ENCODE results near the gene PCDHGA5. TPM values are rescaled to one million over a fixed set of nuclear protein-coding genes. Genes with fewer than 3 reads are reported as not detected.
"Not testable (repeated sequence)": the region's sequence is repeated elsewhere in the genome, so short reads cannot be mapped to it uniquely, and the experiment has no call there.

PCDHGA5 gene
- total RNA-seq, 4 donors from 2014 or later, result 2.6 to 12.5 (median 4.8) TPM

- 87 to 89% methylated on average over 3 of the region's 3 CpGs for WGBS, 2 donors (ENCODE audit: low coverage in 1 of 2)
- H3K27me3 ChIP-seq, result no peaks in the 10 kb centered on the region
- no peak overlapping the region for H3K4me3 ChIP-seq
- ATAC-seq, result no peak
- TF ChIP-seq CTCF (IDR thresholded peaks at IDR 0.05) (no peak), POLR2AphosphoS5 (IDR thresholded peaks at IDR 0.05) (no peak), POLR2A (IDR thresholded peaks at IDR 0.05) (no peak), EP300 (IDR thresholded peaks at IDR 0.05) (no peak)
- H3K36me3 ChIP-seq, result peaks cover 0 to 28% of the 10 kb centered on the region in 2 donors
- H3K9me3 ChIP-seq, result peaks cover 2 to 44% (median 10%) of the 10 kb centered on the region in 3 donors
- peaks cover 0 to 18% (median 0%) of the 10 kb centered on the region in 3 donors for H3K4me1 ChIP-seq
- H3K27ac ChIP-seq, result no peak overlapping the region
These were observed 41.7 kb upstream of the PCDHGA5 start for GRCh38 chr5:141322261-141322660.

- peak overlapping the region; percentile 40 to 46 for H3K4me3 ChIP-seq
- H3K36me3 ChIP-seq, result peaks cover 0 to 8% of the 10 kb centered on the region in 2 donors
- WGBS, 2 donors (ENCODE audit: low coverage in 1 of 2), result 12 to 23% methylated on average over 13 to 27 of the region's 27 CpGs
- peaks cover 0 to 9% (median 0%) of the 10 kb centered on the region in 3 donors for H3K4me1 ChIP-seq
- H3K27ac ChIP-seq, result peak overlapping the region; percentile 40 to 74 (median 62)
- peaks cover 8% of the 10 kb centered on the region for H3K27me3 ChIP-seq
- ATAC-seq, result peak; percentile 73
- H3K9me3 ChIP-seq, result peaks cover 0 to 50% (median 0%) of the 10 kb centered on the region in 3 donors
- TF ChIP-seq POLR2AphosphoS5 (IDR thresholded peaks at IDR 0.05) (peak; percentile 37), CTCF (IDR thresholded peaks at IDR 0.05) (peak; percentile 20 to 66 (median 40)), POLR2A (IDR thresholded peaks at IDR 0.05) (peak in 1 of 2 donors; percentile 16), EP300 (IDR thresholded peaks at IDR 0.05) (no peak)
These were observed 37.7 kb upstream of the PCDHGA5 start for GRCh38 chr5:141326088-141326854.

- WGBS, 2 donors (ENCODE audit: low coverage in 1 of 2), result 81% methylated on average over 6 of the region's 8 CpGs; no CpG with 5 or more reads in 1 of the 2 donors
These were observed 35.7 kb upstream of the PCDHGA5 start for GRCh38 chr5:141328231-141328630.

GRCh38 chr5:141330299-141331080 lies 33.5 kb upstream of the PCDHGA5 start, which contains the start of gene PCDHGA1:
TSS of gene PCDHGA1 (plus strand) at chr5:141330514.
- Histone ChIP-seq H3K27ac (no peak within 1 kb of the TSS), H3K4me3 (no peak within 1 kb of the TSS), H3K4me1 (peaks cover 0 to 7% (median 0%) of the 10 kb centered on the region in 3 donors), H3K27me3 (peaks cover 27% of the 10 kb centered on the region), H3K9me3 (peaks cover 0 to 86% (median 0%) of the 10 kb centered on the region in 3 donors), H3K36me3 (peaks cover 0 to 8% of the 10 kb centered on the region in 2 donors)
- 15 to 32% methylated on average over 9 to 17 of the region's 21 CpGs for WGBS, 2 donors (ENCODE audit: low coverage in 1 of 2)
- ATAC-seq, result no peak
- TF ChIP-seq POLR2AphosphoS5 (IDR thresholded peaks at IDR 0.05), result no peak
- no peak for TF ChIP-seq EP300 (IDR thresholded peaks at IDR 0.05)
- TF ChIP-seq CTCF (IDR thresholded peaks at IDR 0.05), result no peak
- TF ChIP-seq POLR2A (IDR thresholded peaks at IDR 0.05), result no peak

More at GRCh38 chr5:141328231-141328630, 35.7 kb upstream of the PCDHGA5 start:
- Histone ChIP-seq H3K27me3 (peaks cover 21% of the 10 kb centered on the region), H3K9me3 (peaks cover 0 to 66% (median 0%) of the 10 kb centered on the region in 3 donors), H3K4me1 (peaks cover 0 to 7% (median 0%) of the 10 kb centered on the region in 3 donors), H3K36me3 (peaks cover 0 to 8% of the 10 kb centered on the region in 2 donors), H3K27ac (no peak overlapping the region), H3K4me3 (no peak overlapping the region)
- no peak for ATAC-seq
- TF ChIP-seq POLR2AphosphoS5 (IDR thresholded peaks at IDR 0.05), result no peak
- TF ChIP-seq CTCF (IDR thresholded peaks at IDR 0.05), result no peak

- H3K27me3 ChIP-seq, result peaks cover 32% of the 10 kb centered on the region
- H3K27ac ChIP-seq, ATAC-seq, H3K4me3 ChIP-seq, H3K4me1 ChIP-seq, H3K36me3 ChIP-seq: not testable (repeated sequence)
- 40% methylated on average over 4 of the region's 39 CpGs; no CpG with 5 or more reads in 1 of the 2 donors for WGBS, 2 donors (ENCODE audit: low coverage in 1 of 2)
- H3K9me3 ChIP-seq, result peaks cover 0 to 98% (median 2%) of the 10 kb centered on the region in 3 donors
These were observed 31.4 kb upstream of the PCDHGA5 start for GRCh38 chr5:141332571-141332970.

Data from gastroesophageal sphincter (tissue), 4 donors.